IPS DF 4.7 (cell line): Measurements from ENCODE around the gene MAP1B.

ENCODE experiments used
- DNase-seq: peaks from one replicate; pipeline ENCODE4 v3.0.0-alpha.2; 2013; ENCODE audit warnings: low spot score; ENCODE audit errors: extremely low read depth

Gene MAP1B

GRCh38 chr5:72222521-72222920 lies 115.2 kb downstream of the MAP1B start:
- DNase-seq: no peak

- no peak for DNase-seq
Measured at GRCh38 chr5:72223371-72223770, 116.1 kb downstream of the MAP1B start.

GRCh38 chr5:72224946-72225463 lies 117.7 kb downstream of the MAP1B start:
- DNase-seq: no peak

- DNase-seq: no peak
Measured at GRCh38 chr5:72225741-72226140, 118.5 kb downstream of the MAP1B start.

- no peak for DNase-seq
Measured at GRCh38 chr5:72226950-72227349, 119.7 kb downstream of the MAP1B start.

- no peak for DNase-seq
Measured at GRCh38 chr5:72228960-72229359, 121.7 kb downstream of the MAP1B start.

- DNase-seq: no peak
Measured at GRCh38 chr5:72231991-72232703, 124.9 kb downstream of the MAP1B start.

GRCh38 chr5:72232838-72233237 lies 125.6 kb downstream of the MAP1B start:
- DNase-seq: no peak

- DNase-seq: no peak
Measured at GRCh38 chr5:72233835-72234234, 126.6 kb downstream of the MAP1B start.

GRCh38 chr5:72234265-72234700 lies 127.0 kb downstream of the MAP1B start:
- no peak for DNase-seq

- no peak for DNase-seq
Measured at GRCh38 chr5:72234868-72235267, 127.6 kb downstream of the MAP1B start.

- DNase-seq: no peak
Measured at GRCh38 chr5:72235725-72236124, 128.4 kb downstream of the MAP1B start.

- no peak for DNase-seq
Measured at GRCh38 chr5:72237415-72237814, 130.1 kb downstream of the MAP1B start.

GRCh38 chr5:72237879-72238278 lies 130.6 kb downstream of the MAP1B start:
- DNase-seq: no peak

- DNase-seq: no peak
Measured at GRCh38 chr5:72238712-72239445, 131.6 kb downstream of the MAP1B start.

GRCh38 chr5:72241346-72242003 lies 134.2 kb downstream of the MAP1B start:
- DNase-seq: no peak

- DNase-seq: no peak
Measured at GRCh38 chr5:72242796-72243475, 135.7 kb downstream of the MAP1B start.

GRCh38 chr5:72243706-72244105 lies 136.4 kb downstream of the MAP1B start:
- no peak for DNase-seq

GRCh38 chr5:72244862-72245371 lies 137.6 kb downstream of the MAP1B start:
- no peak for DNase-seq

GRCh38 chr5:72245546-72245945 lies 138.3 kb downstream of the MAP1B start:
- no peak for DNase-seq

- no peak for DNase-seq
Measured at GRCh38 chr5:72245951-72246532, 138.8 kb downstream of the MAP1B start.
